ENCODE measurements around the gene HOXC11. TPM values are rescaled to one million over a fixed set of nuclear protein-coding genes. Genes with fewer than 3 reads are reported as not detected.
A peak's percentile ranks its signal among the peaks of the same experiment; 100 is the strongest.

HOXC11 gene
- total and polyA plus RNA-seq, 2 experiments from 2014 or later: not detected

- Histone ChIP-seq H4K20me1 (replicated peaks; ENCODE audit: insufficient read depth) (peaks cover 32% of the 10 kb centered on the region), H3K4me2 (peak overlapping the region; percentile 89), H3K27ac (ENCODE audit: low read depth) (no peak overlapping the region), H3F3A (replicated peaks; ENCODE audit: low read depth) (peaks cover 38% of the 10 kb centered on the region), H3K9me2 (ENCODE audit: insufficient read depth) (no peaks in the 10 kb centered on the region), H2AFZ (peak overlapping the region; percentile 80; the same call in 1 of the 2 replicates), H3K4me1 (ENCODE audit: insufficient read depth) (peaks cover 48% of the 10 kb centered on the region), H3K36me3 (ENCODE audit: insufficient read depth) (no peaks in the 10 kb centered on the region), H3K27me3 (ENCODE audit: insufficient read depth) (peaks cover 100% of the 10 kb centered on the region), H3K79me2 (replicated peaks; ENCODE audit: insufficient read depth) (no peaks in the 10 kb centered on the region), H3K4me3 (peak overlapping the region; percentile 63)
- DNase-seq (ENCODE audit: low spot score) (peak; percentile 71), ATAC-seq (peak; percentile 13)
- no peaks in the 10 kb centered on the region; the same call in 2 of the 3 replicates for H3K9me3 Mint-ChIP-seq
- peak; percentile 76 for TF ChIP-seq EZH2 (IDR thresholded peaks at IDR 0.05; ENCODE audit: low read depth, unreplicated experiment)
- TF ChIP-seq CTCF (conservative IDR thresholded peaks at IDR 0.05; ENCODE audit: low read depth in 2 of 2): no peak
- H3K27me3 Mint-ChIP-seq (ENCODE audit: insufficient read depth, low read depth, poor library complexity): peaks cover 98% of the 10 kb centered on the region
- peak overlapping the region; percentile 62 for H3K4me3 Mint-ChIP-seq
- H3K27ac Mint-ChIP-seq: no peak overlapping the region
- H3K4me1 Mint-ChIP-seq: peaks cover 30% of the 10 kb centered on the region
- H3K36me3 Mint-ChIP-seq (ENCODE audit: low read depth): no peaks in the 10 kb centered on the region; the same call in 2 of the 3 replicates
These were observed 44.3 kb downstream of the HOXC11 start for GRCh38 chr12:54017027-54017788.

GRCh38 chr12:54017878-54018467 is 45.0 kb downstream of the HOXC11 start:
- TF ChIP-seq EZH2phosphoT487 (IDR thresholded peaks at IDR 0.05; ENCODE audit: unreplicated experiment) (peak; percentile 43), NANOG (IDR thresholded peaks at IDR 0.05; ENCODE audit: borderline replicate concordance) (no peak), EZH2 (IDR thresholded peaks at IDR 0.05; ENCODE audit: low read depth, unreplicated experiment) (peak; percentile 68), ZNF114 (CRISPR knock-in tag; IDR thresholded peaks at IDR 0.05) (no peak)
- Histone ChIP-seq H4K20me1 (replicated peaks; ENCODE audit: insufficient read depth) (peaks cover 39% of the 10 kb centered on the region), H3K9me2 (ENCODE audit: insufficient read depth) (no peaks in the 10 kb centered on the region), H3K79me2 (replicated peaks; ENCODE audit: insufficient read depth) (no peaks in the 10 kb centered on the region), H3K27ac (ENCODE audit: low read depth) (no peak overlapping the region), H3F3A (replicated peaks; ENCODE audit: low read depth) (peaks cover 38% of the 10 kb centered on the region), H3K4me3 (peak overlapping the region; percentile 63), H3K4me2 (peak overlapping the region; percentile 89), H3K27me3 (ENCODE audit: insufficient read depth) (peaks cover 100% of the 10 kb centered on the region), H3K4me1 (ENCODE audit: insufficient read depth) (peaks cover 42% of the 10 kb centered on the region), H2AFZ (peak overlapping the region; percentile 80), H3K36me3 (ENCODE audit: insufficient read depth) (no peaks in the 10 kb centered on the region; the same call in 1 of the 2 replicates)
- H3K27ac Mint-ChIP-seq: no peak overlapping the region
- peak overlapping the region; percentile 62 for H3K4me3 Mint-ChIP-seq
- DNase-seq (ENCODE audit: low spot score) (peak; percentile 86), ATAC-seq (peak; percentile 56)
- no peaks in the 10 kb centered on the region; the same call in 2 of the 3 replicates for H3K36me3 Mint-ChIP-seq (ENCODE audit: low read depth)
- peaks cover 98% of the 10 kb centered on the region for H3K27me3 Mint-ChIP-seq (ENCODE audit: insufficient read depth, low read depth, poor library complexity)
- peaks cover under 1% of the 10 kb centered on the region; the same call in 2 of the 3 replicates for H3K9me3 Mint-ChIP-seq
- peaks cover 30% of the 10 kb centered on the region for H3K4me1 Mint-ChIP-seq

Measured in GM23338 (cell line).